Glutamatergic neuron (in vitro differentiated cells): Measurements from ENCODE around the gene FAF1. TPM values are rescaled to one million over a fixed set of nuclear protein-coding genes. Genes with fewer than 3 reads are reported as not detected.

Experiments used
- DNase-seq: peaks from one replicate; pipeline ENCODE4 v3.0.0; 2022
- H3K27ac Mint-ChIP-seq: one replicate; pipeline ENCODE4 v1.8.0; 2020; ENCODE audit warnings: mild to moderate bottlenecking, mixed read lengths, inconsistent platforms; ENCODE audit not compliant: unreplicated experiment
- H3K27me3 Mint-ChIP-seq: one replicate; pipeline ENCODE4 v1.8.0; 2020; ENCODE audit warnings: mild to moderate bottlenecking, moderate library complexity, mixed read lengths, inconsistent platforms; ENCODE audit not compliant: unreplicated experiment
- H3K36me3 Mint-ChIP-seq: one replicate; pipeline ENCODE4 v1.8.0; 2020; ENCODE audit warnings: mild to moderate bottlenecking, mixed read lengths, inconsistent platforms; ENCODE audit not compliant: unreplicated experiment
- H3K4me1 Mint-ChIP-seq: one replicate; pipeline ENCODE4 v1.8.0; 2020; ENCODE audit warnings: mild to moderate bottlenecking, low read depth, mixed read lengths, inconsistent platforms; ENCODE audit not compliant: unreplicated experiment
- H3K4me3 Mint-ChIP-seq: one replicate; pipeline ENCODE4 v1.8.0; 2020; ENCODE audit warnings: mild to moderate bottlenecking, mixed read lengths, inconsistent platforms; ENCODE audit not compliant: unreplicated experiment
- H3K9me3 Mint-ChIP-seq: one replicate; pipeline ENCODE4 v1.8.0; 2020; ENCODE audit warnings: mild to moderate bottlenecking, moderate library complexity, mixed read lengths, inconsistent platforms; ENCODE audit not compliant: unreplicated experiment
- CTCF ChIP-seq: fragments of 200-600 bp; sonication (generic); IDR thresholded peaks from one replicate; pipeline ENCODE4 v1.5.0; 2021; ENCODE audit not compliant: partially characterized antibody, unreplicated experiment
- total RNA-seq: library from RNA; stranded (reverse); fragmentation: NEBNext Ultra II Directional; extraction: Animal tissue kit (Norgen Biotek cat#: 25700); gene quantifications from one replicate; pipeline ENCODE4 v1.2.1, GENCODE V29; 2021; ENCODE audit not compliant: unreplicated experiment

The FAF1 gene
- total RNA-seq, 1 donor from 2014 or later = 57.3 TPM

GRCh38 chr1:50699795-50700194, 260.3 kb downstream of the FAF1 start:
- H3K4me3 Mint-ChIP-seq = peak overlapping the region; percentile 80
- peak overlapping the region; percentile 97 for H3K27ac Mint-ChIP-seq
- no peak for TF ChIP-seq CTCF
- peaks cover 52% of the 10 kb centered on the region for H3K4me1 Mint-ChIP-seq
- H3K9me3 Mint-ChIP-seq = peaks cover 6% of the 10 kb centered on the region
- no peaks in the 10 kb centered on the region for H3K36me3 Mint-ChIP-seq
- peaks cover 2% of the 10 kb centered on the region for H3K27me3 Mint-ChIP-seq
- no peak for DNase-seq

GRCh38 chr1:50697440-50698421, 262.3 kb downstream of the FAF1 start:
- DNase-seq = no peak
- peaks cover 43% of the 10 kb centered on the region for H3K4me1 Mint-ChIP-seq
- H3K9me3 Mint-ChIP-seq = peaks cover 6% of the 10 kb centered on the region
- no peak for TF ChIP-seq CTCF
- peak overlapping the region; percentile 5 for H3K4me3 Mint-ChIP-seq
- H3K27ac Mint-ChIP-seq = peak overlapping the region; percentile 74
- no peaks in the 10 kb centered on the region for H3K36me3 Mint-ChIP-seq
- H3K27me3 Mint-ChIP-seq = peaks cover 2% of the 10 kb centered on the region

GRCh38 chr1:50693829-50694228, 266.2 kb downstream of the FAF1 start:
- no peak for TF ChIP-seq CTCF
- Mint-ChIP-seq H3K4me3 (no peak overlapping the region), H3K4me1 (peaks cover 17% of the 10 kb centered on the region), H3K36me3 (no peaks in the 10 kb centered on the region), H3K9me3 (peaks cover 2% of the 10 kb centered on the region), H3K27ac (no peak overlapping the region), H3K27me3 (no peaks in the 10 kb centered on the region)
- DNase-seq = no peak

- Mint-ChIP-seq H3K27me3 (no peaks in the 10 kb centered on the region), H3K9me3 (no peaks in the 10 kb centered on the region), H3K4me1 (no peaks in the 10 kb centered on the region), H3K4me3 (no peak overlapping the region), H3K36me3 (no peaks in the 10 kb centered on the region), H3K27ac (no peak overlapping the region)
- no peak for TF ChIP-seq CTCF
- DNase-seq = no peak
Observed at GRCh38 chr1:50684185-50684584, 275.9 kb downstream of the FAF1 start.

- H3K36me3 Mint-ChIP-seq = no peaks in the 10 kb centered on the region
- no peaks in the 10 kb centered on the region for H3K27me3 Mint-ChIP-seq
- no peak overlapping the region for H3K4me3 Mint-ChIP-seq
- no peak for TF ChIP-seq CTCF
- no peak for DNase-seq
- H3K27ac Mint-ChIP-seq = no peak overlapping the region
- no peaks in the 10 kb centered on the region for H3K9me3 Mint-ChIP-seq
- no peaks in the 10 kb centered on the region for H3K4me1 Mint-ChIP-seq
Observed at GRCh38 chr1:50681931-50682330, 278.1 kb downstream of the FAF1 start.
